ENCODE results near the gene SMPD3. TPM values are rescaled to one million over a fixed set of nuclear protein-coding genes. Genes with fewer than 3 reads are reported as not detected.

SMPD3 gene
- total and polyA plus RNA-seq, 2 experiments from 2014 or later = 0.57 to 0.83 TPM

GRCh38 chr16:68345351-68345810 lies 102.9 kb downstream of the SMPD3 start:
- no peak for ATAC-seq
- Mint-ChIP-seq H3K36me3 (ENCODE audit: low read depth) (peaks cover 66% of the 10 kb centered on the region), H3K4me1 (no peaks in the 10 kb centered on the region)

More at GRCh38 chr16:68345351-68345810, 102.9 kb downstream of the SMPD3 start:
- DNase-seq (ENCODE audit: low spot score) = no peak
- Mint-ChIP-seq H3K27me3 (ENCODE audit: insufficient read depth, low read depth, poor library complexity) (peaks cover 3% of the 10 kb centered on the region), H3K9me3 (no peaks in the 10 kb centered on the region), H3K4me3 (no peak overlapping the region), H3K27ac (no peak overlapping the region)
- no peaks in the 10 kb centered on the region for H3K79me2 ChIP-seq (replicated peaks; ENCODE audit: insufficient read depth)
- H3K36me3 ChIP-seq (ENCODE audit: insufficient read depth) = peaks cover 13% of the 10 kb centered on the region
- TF ChIP-seq ZNF462 (CRISPR knock-in tag; IDR thresholded peaks at IDR 0.05) = no peak
- no peak for TF ChIP-seq EZH2phosphoT487 (IDR thresholded peaks at IDR 0.05; ENCODE audit: unreplicated experiment)
- TF ChIP-seq REST (IDR thresholded peaks at IDR 0.05; ENCODE audit: unreplicated experiment) = no peak
- no peak for TF ChIP-seq CREB1 (CRISPR knock-in tag; IDR thresholded peaks at IDR 0.05; ENCODE audit: low read depth)
- no peak for TF ChIP-seq ZNF331 (CRISPR knock-in tag; IDR thresholded peaks at IDR 0.05; ENCODE audit: low read depth)
- no peak for TF ChIP-seq NANOG (IDR thresholded peaks at IDR 0.05; ENCODE audit: borderline replicate concordance)
- TF ChIP-seq ZNF114 (CRISPR knock-in tag; IDR thresholded peaks at IDR 0.05) = no peak
- TF ChIP-seq ETS1 (IDR thresholded peaks at IDR 0.05) = no peak
- TF ChIP-seq STAT1 (IDR thresholded peaks at IDR 0.05; ENCODE audit: unreplicated experiment) = no peak
- TF ChIP-seq CTCF (conservative IDR thresholded peaks at IDR 0.05; ENCODE audit: low read depth in 2 of 2) = no peak
- no peak for TF ChIP-seq EZH2 (IDR thresholded peaks at IDR 0.05; ENCODE audit: low read depth, unreplicated experiment)
- TF ChIP-seq JUNB (IDR thresholded peaks at IDR 0.05; ENCODE audit: unreplicated experiment) = no peak
- no peak for TF ChIP-seq POLR2AphosphoS5 (IDR thresholded peaks at IDR 0.05; ENCODE audit: low read depth)
- H3K27ac ChIP-seq (ENCODE audit: low read depth) = no peak overlapping the region
- no peaks in the 10 kb centered on the region; the same call in 1 of the 2 replicates for H4K20me1 ChIP-seq (replicated peaks; ENCODE audit: insufficient read depth)
- no peaks in the 10 kb centered on the region for H3K27me3 ChIP-seq (ENCODE audit: insufficient read depth)
- H3K4me1 ChIP-seq (ENCODE audit: insufficient read depth) = no peaks in the 10 kb centered on the region; the same call in 1 of the 2 replicates
- H3F3A ChIP-seq (replicated peaks; ENCODE audit: low read depth) = peaks cover 9% of the 10 kb centered on the region; the same call in 1 of the 2 replicates
- H3K4me3 ChIP-seq = no peak overlapping the region
- H2AFZ ChIP-seq = no peak overlapping the region
- no peak overlapping the region for H3K4me2 ChIP-seq
- no peaks in the 10 kb centered on the region for H3K9me2 ChIP-seq (ENCODE audit: insufficient read depth)
